Measurements from ENCODE around the gene HOXA9.
A peak's percentile ranks its signal among the peaks of the same experiment; 100 is the strongest.

The HOXA9 gene

DNA sequence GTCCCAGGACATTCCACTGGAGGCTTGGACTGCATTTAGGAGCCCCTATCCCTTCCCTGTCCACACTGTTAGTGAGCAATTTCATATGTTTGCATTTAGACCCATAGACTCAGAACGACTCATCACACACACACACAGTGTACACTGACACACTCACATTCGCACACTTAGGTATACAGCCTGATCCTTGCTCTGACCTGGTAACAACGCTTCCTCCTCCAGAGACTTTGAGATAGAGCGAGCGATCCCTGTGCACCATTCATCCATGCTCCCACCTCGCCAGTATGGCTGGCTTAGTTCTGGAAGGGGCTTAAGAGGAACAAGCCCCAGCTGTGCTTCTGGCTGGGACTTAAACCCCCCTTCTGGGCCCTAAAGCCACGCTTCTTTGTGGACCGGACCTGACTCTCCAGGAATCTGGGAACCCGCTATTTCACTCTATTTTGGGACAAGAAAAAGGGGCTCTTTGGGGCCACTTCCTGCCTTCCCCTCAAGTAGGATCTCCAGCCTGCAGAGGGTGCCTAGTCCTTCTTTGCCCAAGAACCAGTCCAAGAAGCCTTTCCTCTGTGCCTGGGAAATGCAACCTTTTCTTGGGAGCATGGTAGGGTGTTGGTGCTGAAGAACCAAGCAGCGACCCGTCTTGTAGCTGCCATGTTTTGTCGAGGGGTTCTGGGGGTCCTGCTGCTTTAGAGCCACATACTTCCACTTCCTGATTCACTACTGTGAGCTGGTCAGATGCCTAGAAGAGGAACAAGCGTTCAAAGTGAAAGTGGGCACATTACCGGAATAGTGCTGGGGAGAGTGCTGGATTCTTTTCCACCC lies 35.6 kb upstream of the HOXA9 start:
- DNase-seq (ENCODE audit: low spot score): no peak

DNA sequence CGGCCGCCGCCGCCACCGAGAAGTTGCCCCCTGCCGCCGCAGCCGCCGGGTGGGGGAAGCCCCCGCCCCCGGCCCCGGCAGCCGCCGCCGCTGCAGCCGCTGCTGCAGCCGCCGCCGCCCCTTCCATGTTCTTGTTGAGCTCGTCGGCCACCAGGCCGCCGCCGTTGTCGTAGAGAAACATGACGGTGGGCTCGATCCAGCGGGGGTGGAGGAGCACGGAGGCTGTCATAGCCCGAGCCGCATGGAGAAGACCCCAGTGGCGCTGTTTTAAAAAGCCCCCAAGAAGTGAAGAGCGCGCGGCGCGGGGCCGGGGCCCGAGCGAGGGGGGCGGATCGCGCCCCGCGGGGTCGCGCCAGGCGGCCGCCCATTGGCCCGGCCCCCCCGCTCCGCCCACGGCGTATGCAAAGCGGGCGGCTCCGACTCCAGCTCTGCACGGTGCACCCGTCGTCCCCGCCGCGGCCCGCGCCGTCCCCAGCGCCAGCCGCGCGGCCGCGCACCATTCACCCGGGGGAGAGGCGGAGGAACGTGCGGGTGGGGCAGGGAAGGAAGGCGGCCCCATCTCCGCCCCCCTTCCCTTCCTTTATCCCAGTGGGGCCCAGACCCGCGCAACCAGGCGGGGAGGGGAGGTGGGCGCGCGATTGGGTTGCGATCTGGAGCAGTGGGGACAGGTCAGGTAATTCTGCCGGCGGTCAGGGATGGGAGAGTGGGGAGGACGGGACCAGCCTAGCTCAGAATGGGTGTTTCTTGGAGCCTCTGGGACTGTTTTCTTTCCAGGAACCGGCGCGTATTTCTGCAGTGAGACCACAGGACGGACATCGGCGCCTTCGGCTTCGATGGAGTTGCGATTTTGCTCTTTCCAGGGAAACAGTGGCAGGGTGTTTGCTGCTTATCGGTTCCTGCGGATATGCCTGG lies 34.8 kb upstream of the HOXA9 start, which contains the start of gene HOXA13:
Gene HOXA13, minus strand, starts transcription at position 243 of the 912 bp plus-strand sequence. Its CDS starts 14 bp downstream, at position 229.
- DNase-seq (ENCODE audit: low spot score): no peak

DNA sequence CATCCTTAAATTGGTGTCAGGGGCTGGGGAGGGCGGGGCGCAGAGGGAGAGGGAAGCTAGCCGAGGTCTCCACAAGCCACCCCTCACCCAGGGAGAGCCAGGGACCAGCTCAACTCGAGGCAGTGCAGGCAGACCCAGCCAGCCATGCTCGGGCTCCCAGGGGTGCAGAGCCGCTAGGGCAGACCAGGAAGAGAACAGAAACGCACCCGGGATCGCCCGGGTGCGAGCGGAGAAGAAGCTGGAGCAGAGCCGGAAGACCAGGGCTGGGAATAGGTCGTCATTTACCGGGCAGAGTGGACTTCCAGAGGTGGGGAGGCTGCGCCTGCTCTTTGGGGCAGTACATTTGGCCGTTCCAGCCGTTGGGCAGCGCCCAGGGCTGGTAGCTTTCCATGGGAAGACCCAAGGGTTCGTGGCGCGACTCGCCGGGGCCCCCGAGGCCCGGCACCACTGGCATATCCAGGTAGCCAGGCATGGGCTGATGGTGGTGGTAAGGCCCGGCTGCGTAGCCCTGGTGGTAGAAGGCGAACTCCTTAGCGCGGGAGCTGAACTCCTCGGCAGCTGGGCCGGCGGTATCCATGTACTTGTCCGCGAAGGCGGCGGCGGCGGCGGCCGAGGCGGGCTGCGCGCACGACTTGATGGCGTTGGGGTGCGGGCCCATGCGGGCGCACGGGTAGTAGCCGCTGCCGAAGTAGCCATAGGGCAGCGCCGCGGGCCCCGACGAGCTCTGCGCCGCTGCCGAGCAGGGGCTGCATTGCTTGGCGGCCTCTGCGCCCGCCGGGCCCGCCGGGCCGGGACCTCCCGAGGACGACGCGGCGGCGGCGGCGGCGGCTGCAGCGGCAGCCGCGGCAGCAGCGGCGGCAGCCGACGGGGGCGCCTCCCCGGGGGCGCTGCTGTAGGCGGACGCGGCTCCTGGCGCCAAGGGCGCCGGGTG lies 33.8 kb upstream of the HOXA9 start:
- no peak for DNase-seq (ENCODE audit: low spot score)

DNA sequence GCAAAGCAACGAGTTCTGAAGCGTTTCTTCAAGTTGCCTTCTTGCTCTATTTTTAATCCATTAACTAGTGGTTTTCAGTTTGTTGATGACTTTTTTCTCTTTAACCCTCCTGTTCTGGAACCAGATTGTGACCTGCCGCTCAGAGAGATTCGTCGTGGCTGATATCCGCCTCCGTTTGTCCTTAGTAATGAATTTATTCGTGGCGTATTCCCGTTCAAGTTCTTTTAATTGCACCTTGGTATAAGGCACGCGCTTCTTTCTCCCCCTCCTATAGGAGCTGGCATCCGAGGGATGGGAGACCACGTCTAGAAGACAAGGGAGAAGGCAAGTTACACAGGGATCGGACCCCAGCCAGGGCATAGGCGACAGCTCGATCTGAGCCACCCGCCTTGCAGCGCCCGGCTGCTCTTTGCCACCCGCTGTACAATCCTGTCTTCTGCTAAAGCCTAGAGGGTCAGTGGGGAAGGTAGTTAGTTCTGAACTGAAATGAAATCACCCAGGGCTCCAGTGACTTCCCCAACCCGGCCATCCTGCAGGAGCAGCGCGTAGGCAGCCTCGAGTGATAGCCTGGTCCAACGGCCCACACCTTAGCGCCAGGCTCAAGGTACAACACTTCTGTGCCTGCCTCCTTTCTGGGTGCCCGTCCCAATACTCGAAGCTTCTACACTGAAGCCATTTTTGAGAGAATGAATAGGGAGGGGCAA lies 33.0 kb upstream of the HOXA9 start:
- DNase-seq (ENCODE audit: low spot score): no peak

DNA sequence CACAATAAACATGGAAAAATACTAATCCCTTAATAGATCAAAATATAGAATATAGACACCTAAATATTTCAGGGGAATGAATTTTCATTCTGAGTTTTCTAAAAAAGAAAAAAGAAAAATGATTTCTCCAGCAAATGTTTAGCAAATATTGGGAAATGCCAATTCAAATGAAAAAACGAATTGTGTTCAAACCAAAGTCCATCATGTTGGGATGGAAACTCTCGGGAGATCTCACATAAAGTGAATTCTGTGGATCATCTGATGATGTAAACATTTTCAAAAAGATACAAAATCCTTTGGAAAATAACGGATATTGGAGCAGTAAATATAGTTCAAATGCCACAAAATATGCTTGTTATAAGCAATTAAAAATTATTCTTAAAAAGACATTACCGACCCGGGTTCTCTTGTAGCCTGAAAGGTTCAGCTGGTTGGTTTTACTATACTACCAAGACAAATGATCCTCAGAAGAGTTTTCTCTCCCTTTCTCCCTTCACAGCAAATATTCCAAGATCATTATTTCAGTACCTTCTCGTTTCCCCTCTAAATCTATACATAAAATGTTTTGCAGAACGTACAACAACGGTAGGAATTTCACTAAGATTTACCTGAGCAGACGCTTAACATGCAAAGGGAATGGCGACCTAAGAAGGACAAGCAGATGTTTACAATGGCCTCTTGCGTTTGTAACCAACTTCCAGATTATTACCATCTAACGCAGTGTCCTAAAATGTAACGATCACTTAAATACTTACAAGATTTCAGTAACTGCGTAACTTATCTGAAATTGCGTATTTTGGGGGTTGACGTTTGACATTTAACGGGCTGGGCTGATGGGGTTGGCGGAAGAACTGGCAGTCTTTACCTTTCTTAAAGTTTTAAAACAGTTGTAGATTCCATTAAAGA lies 32.1 kb upstream of the HOXA9 start:
- no peak for DNase-seq (ENCODE audit: low spot score)

DNA sequence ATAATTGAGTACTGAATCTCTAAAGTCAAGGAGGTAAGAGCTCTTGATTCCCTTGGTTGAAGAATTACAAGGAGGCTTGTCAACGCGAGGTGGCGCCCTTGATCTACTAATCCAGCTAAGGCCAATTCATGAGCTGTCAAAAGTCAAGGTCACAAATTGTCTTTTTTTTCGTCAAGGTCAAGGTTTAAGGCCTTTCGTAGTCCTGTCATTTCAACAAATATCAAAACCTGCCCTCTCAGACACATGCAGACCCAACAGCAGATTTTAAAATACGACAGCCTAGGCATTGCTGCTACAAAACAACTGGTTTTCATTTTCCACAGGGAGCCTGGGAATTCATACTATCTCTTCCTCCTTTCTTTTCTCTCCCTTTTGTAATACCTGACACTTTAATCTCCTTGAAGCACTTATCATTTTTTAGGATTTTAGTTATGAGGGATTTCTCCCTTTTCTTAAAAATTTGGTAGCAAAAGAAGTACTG lies 31.0 kb upstream of the HOXA9 start:
- peak; percentile 82 for DNase-seq (ENCODE audit: low spot score)

DNA sequence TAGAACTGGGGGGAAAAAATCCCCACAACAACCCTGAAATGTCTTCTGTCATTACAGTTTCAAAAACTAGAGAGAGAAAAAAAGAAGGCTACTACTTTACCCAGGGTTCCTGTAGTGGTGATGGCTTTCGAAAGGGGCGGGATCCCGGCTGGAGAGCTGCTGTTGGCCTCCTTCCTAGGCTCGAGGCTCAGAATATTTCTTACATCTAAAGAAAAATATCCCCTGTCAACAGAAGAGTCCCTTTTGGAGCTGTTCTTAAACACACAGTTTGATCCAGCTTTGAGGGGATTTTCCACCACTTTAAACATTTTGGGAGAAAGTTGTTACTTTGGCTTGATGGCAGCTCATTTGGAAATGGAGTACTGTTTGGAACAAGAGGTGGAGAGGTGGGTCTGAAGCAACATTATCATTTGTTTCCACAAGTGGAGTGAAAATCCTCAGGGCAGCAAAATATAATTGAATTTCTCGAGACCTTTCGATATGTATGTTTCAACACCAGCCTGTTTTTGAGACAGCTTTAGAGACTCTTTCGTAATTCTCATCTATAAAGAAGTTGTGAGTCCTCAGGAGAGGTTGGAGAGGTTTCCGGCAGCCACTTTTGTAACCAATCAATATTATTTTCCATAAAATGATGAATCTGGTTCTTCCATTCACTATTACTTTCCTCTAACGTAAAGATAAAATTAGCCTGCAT lies 29.5 kb upstream of the HOXA9 start:
- no peak for DNase-seq (ENCODE audit: low spot score)

DNA sequence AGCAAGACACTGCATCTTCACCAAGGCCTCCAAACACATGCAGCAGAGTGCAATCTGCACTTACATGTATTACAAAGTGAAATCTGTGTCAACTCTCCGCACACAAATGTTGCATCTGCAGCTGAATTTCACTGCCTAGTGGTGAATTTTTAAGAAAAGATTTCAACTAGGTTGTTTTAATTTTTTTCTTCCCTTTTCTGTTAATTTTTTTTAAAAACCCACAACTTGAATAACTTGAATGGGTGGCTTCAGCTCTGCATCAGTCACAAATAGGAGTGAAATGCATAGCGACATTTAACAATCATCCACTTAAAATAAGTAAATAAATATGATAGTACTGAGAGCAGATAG lies 28.6 kb upstream of the HOXA9 start:
- no peak for DNase-seq (ENCODE audit: low spot score)

DNA sequence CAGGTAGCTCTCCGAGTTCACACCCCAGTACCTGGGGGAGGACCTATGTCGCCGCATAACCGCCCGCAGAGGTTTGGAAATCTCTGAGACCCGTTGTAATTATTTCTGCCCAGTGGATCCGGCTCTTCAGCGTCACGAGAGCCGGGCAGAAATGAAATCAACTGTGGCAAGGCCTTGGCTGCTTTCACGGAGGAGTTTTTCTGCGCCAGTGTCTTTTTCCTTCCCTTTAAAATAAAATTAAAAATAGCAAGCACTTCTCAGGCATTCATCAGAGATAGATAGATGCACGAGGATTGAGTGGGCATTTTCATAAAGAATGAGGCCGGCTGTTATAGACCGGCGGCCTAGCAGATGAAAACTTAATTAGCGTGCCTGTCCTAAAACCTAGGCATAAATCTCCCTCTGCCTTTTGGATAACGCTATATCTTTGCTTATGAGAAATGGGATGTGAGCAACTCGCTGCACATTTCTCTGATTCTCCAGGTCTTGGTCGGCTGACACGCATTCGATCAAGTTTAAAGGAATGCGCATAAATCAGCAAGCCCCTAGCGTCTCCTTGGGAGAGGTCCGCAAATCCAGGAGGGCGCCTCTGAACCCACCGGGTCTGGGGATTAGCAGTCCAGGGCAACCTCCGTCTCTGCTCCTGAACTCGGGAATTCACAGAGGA lies 28.1 kb upstream of the HOXA9 start:
- DNase-seq (ENCODE audit: low spot score): no peak

DNA sequence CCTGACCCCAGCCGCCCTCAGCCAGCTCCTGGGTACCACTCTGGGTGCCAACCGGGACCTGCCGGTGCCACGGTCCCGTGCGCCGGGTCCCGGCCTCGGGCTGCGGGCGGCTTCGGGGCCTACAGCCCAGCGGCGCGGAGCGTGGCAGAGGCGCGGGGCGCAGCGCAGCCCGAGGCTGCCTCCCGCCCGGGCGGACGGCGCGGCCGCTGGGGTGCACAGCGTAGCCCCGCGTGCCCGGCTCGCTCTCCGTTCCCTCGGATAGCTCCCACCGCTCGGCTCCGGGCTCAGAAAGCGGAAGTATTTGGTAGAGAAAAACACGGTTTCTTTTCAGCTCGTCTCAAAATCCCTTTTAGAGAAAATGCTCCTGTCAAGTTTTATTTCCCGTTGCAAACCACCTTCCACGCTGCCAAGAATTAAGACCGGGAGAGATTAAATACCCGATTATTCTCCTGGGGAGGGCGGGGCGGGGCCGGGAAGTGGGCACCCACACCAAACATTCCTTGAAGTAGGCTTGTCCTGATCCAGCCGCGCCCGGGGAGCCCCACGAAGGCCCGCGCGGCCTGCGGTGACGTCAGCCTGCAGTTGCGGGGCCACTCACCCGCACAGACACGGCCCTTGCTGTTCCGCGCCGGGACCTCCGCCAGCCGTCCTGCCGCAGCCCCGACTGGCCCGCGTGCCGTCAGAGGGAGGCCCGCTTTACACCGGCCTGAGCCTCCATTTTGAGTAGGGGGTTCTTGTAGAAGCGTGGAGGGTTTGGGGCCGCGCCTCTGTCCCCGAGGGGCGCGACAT lies 27.4 kb upstream of the HOXA9 start:
- no peak for DNase-seq (ENCODE audit: low spot score)

DNA sequence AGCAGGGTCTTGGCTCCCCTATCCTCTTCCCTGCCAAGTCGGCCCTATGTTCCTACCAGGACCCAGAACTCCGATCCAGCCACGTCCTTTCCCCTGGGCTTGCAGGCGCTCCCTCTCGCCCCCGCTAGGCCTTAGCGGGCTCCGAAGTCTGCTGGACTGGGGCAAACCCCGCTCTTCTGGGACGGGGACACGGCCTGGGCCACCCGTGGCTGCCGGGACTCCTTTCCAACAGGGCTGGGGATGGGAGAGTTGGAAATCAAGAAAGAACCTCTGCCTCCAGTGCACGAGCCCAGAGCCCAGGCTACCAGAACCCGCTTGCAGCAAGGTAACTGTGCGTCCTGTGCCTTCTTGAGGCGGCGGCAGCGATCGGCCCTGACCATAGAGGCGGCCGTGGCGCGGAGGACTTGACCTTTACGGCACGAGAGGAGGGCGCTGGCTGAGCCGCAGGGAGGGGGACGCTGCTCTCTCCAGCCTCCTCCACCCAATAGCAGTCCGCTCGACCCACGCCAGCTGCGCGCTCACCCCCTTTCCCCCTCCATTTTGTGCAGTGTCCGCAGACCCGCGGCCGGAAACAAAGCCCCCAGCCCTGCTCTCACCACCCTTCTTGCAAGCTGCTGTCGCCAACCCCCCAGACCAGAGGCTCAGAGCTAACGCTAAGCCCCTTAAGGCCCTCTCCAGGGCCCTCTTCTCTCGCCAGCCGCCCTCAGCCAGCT lies 26.7 kb upstream of the HOXA9 start:
- no peak for DNase-seq (ENCODE audit: low spot score)

DNA sequence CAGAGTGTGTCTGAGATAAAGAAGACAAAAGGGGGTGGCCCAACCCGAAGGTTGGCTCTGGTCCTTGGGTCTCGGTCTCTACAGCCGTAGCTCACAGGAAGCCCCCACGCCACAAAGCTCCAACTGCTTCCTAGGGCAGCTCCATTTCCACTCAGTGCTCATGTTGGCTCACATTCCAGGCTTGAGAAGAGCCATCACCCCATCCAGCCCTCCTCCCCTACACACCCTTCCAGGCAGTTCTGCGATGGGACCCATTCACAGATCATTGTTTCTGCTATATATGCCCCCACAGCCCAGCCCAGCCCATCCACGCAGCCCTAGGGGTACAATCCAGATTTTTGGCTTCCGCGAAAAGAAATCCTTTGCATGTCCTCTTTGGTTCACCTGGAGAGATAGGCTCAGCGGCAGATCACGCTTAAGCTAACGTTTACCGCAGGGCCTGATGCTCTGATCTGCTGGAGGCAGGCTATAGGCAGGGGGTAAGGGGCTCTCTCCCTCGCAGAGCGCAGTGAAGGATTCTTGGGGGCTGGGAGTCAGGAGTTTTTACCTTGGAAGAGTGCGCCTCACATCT lies 25.9 kb upstream of the HOXA9 start:
- no peak for DNase-seq (ENCODE audit: low spot score)

DNA sequence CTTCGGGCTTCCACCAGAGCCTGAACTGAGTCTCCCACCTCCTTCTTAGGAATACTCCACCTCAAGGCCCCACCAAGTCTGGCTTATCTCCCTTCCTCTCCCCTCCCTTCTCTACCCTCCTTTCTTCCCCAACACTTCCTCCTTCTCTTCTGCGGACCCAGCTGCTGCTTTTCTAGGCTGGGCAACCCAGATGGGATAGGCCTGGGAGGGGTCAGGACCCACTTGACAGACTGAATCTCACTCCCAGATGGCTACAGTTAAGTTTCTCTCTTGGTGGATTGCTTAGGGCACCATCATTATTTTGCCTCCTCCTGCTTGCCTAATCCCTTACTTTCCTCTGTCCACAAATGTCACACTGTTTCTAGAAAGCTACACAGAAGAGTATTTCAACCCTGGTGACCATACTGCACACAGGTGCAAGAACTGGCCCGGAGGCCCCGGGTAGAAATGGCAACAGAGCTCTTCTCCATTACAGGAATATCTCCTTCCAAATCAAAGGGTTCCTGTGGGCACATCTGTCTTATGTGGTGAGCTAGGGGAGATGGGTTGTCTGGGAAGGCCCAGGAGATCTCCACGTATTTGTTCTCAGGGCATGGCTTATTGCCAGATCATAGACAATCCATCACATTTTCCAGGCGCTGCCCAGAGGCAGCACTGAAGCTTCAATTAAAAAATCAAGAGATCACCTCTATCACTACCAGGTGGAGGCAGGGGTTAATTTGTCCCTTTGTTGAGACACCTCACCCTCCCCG lies 24.8 kb upstream of the HOXA9 start:
- no peak for DNase-seq (ENCODE audit: low spot score)

DNA sequence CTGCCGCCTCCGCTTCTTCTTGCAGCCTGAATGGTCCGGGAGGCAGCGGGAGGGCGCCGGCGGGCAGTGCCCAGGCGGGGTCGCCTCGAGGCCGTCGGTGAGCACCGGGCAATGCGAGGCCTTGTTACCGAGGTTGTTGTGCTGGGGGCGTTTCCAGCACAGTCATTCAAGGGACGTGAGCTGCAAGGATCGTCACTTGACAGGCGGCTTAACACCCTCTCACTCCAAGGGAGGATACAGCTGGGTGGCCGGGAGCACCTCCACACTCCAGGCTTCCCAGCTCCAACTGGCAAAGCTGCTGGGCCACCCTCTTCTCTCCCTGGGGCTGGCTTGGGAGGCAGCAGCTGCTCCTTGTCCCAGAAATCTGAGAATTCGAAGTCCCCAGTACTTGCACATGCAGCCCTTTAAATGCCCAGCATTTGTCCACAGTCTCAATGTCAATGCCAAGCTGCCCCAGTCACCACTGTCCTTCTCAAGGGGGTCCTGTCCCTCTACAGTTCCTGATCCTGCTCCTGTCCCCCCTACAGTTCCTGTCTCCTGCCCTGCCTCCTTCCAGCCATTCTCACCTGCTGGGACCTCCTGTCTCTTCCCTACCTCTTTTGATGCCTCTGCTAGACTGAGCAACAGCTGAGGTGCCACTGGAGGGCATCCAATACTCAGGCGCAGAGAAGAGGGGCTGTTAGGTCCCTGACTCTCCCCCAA lies 24.1 kb upstream of the HOXA9 start:
- no peak for DNase-seq (ENCODE audit: low spot score)

DNA sequence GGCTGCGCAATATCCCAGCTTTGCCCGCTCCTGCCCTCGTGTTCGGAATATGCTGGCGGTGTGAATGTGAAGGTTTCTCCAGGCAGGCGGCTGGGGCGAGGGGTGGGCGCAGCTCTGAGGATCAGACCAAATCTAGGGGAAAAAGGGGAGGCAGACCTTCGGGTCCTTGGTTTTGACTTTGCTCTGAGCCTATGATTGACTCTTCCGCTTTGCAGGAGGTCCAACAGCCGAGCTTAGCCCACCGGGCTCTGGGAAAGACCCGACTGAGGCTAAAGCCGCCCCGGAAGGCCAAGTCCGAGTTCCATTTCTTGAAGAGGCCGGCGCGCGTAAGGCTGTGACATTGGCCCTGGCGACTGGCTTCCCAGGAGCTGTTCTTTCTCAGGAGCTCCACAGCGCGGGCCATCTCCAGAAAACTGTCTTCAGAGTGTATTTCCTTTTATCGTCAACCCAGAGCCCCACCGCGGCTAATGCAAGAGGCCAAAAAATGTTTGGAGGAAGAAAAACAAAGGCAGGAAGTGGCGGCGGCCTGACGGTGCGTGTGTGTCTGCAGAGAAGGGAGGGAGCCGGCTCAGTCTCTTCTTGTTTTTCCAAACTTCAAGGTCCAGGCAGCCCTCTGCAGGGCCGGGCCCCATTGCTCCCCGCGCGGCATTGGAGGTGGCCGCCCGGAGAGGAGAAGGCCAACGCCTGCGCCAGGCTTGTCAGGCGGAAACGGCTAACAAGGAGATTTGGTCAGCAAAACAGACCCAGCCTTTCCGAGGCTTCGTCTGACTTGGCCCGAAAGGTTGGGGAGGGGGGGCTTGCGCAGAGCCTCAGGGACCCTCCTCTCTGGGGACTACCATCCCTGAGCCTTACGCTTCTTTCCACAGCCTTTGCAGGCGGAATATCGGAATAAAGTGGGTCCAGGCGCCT lies 23.3 kb upstream of the HOXA9 start:
- DNase-seq (ENCODE audit: low spot score): no peak

All from CD4-positive, alpha-beta T cell treated with Interleukin-15 for 4 hours (primary cell).